GM12878 (cell line): ENCODE measurements around the gene FAM13C. TPM values are rescaled to one million over a fixed set of nuclear protein-coding genes. Genes with fewer than 3 reads are reported as not detected.

Experiments used
- ATAC-seq: fragments of 200-7000 bp; cut with Tn5 transposase; 3 replicates; pipeline ENCODE4 v1.9.1; 2020; ENCODE audit warnings: mild to moderate bottlenecking, moderate library complexity
- BruUV-seq: library from RNA; stranded (reverse); fragments of 400-500 nt; replicated peaks from 2 replicates; lab custom pipeline; 2021; lab: Mats Ljungman, UMichigan
- CTCF ChIA-PET: fragments of 300-600 bp; sonication (Branson Sonifier 250); formaldehyde crosslinking; extraction: SDS; loops from one replicate; lab custom pipeline; 2021; ENCODE audit warnings: inconsistent platforms; lab: Yijun Ruan, JAX
- POLR2A ChIA-PET: fragments of 350-600 bp; formaldehyde crosslinking; extraction: SDS; loops from one replicate; lab custom pipeline; 2021; ENCODE audit warnings: inconsistent platforms; lab: Charles Lee
- RAD21 ChIA-PET: fragments of 300-600 bp; sonication (Branson Sonifier 250); formaldehyde crosslinking; loops from one replicate; lab custom pipeline; 2023; ENCODE audit warnings: antibody characterized with exemption; ENCODE audit not compliant: unreplicated experiment; lab: Charles Lee
- SMC1A ChIA-PET: fragments of 300-600 bp; sonication (Branson Sonifier 250); formaldehyde crosslinking; loops from one replicate; lab custom pipeline; 2023; ENCODE audit not compliant: unreplicated experiment, uncharacterized antibody; lab: Charles Lee
- DNase-seq: peaks from one replicate; pipeline ENCODE4 v3.0.0-alpha.2; 2011; ENCODE audit warnings: low read depth, low spot score
- FAIRE-seq: peaks from 3 replicates; lab custom pipeline; 2011; peaks lifted over from hg19 to GRCh38; lab: Jason Lieb, UNC
- H2AFZ ChIP-seq: 2 replicates; pipeline ENCODE4 v1.6.0; 2011; ENCODE audit warnings: low read depth, low read length, control low read depth; ENCODE audit not compliant: control insufficient read depth
- H3K27ac ChIP-seq: 2 replicates; pipeline ENCODE4 v1.5.1; 2011; ENCODE audit warnings: control low read depth; ENCODE audit not compliant: control insufficient read depth, insufficient read depth
- H3K27me3 ChIP-seq, 2 experiments: replicated peaks in 1 of 2; 2 replicates each; pipeline versions ENCODE4 v1.6.0 to v1.6.1; 2011; ENCODE audit warnings: low read length in 1 of 2; ENCODE audit not compliant: control insufficient read depth in 2 of 2, insufficient read depth in 2 of 2
- H3K36me3 ChIP-seq, 2 experiments: 2 replicates each; pipeline ENCODE4 v1.5.1; 2011; ENCODE audit warnings: low read length in 1 of 2; ENCODE audit not compliant: control insufficient read depth in 2 of 2, insufficient read depth in 2 of 2
- H3K4me1 ChIP-seq: 2 replicates; pipeline ENCODE4 v1.6.1; 2011; ENCODE audit warnings: mild to moderate bottlenecking, low read length, moderate library complexity, mixed read lengths; ENCODE audit not compliant: control insufficient read depth, insufficient read depth
- H3K4me2 ChIP-seq: 2 replicates; pipeline ENCODE4 v1.6.0; 2011; ENCODE audit warnings: control low read depth; ENCODE audit not compliant: control insufficient read depth, insufficient read depth
- H3K4me3 ChIP-seq: fragments of 200-600 bp; sonication (generic); 2 replicates; pipeline ENCODE4 v1.5.1; 2016
- H3K79me2 ChIP-seq: 2 replicates; pipeline ENCODE4 v1.6.0; 2011; ENCODE audit warnings: low read length; ENCODE audit not compliant: control insufficient read depth, insufficient read depth
- H3K9ac ChIP-seq: 2 replicates; pipeline ENCODE4 v1.8.0; 2011; ENCODE audit warnings: low read length, control low read depth, mixed read lengths; ENCODE audit not compliant: control insufficient read depth, insufficient read depth
- H3K9me3 ChIP-seq: replicated peaks from 3 replicates; pipeline ENCODE4 v1.5.1; 2011; ENCODE audit warnings: mild to moderate bottlenecking, low read length; ENCODE audit not compliant: control insufficient read depth, insufficient read depth
- H4K20me1 ChIP-seq: 2 replicates; pipeline ENCODE4 v1.6.0; 2011; ENCODE audit not compliant: control insufficient read depth, insufficient read depth
- BACH1 ChIP-seq: fragments of 450-650 bp; IDR thresholded peaks from 2 replicates; pipeline ENCODE4 v1.6.1; 2017; ENCODE audit warnings: mild to moderate bottlenecking, borderline replicate concordance
- CTCF ChIP-seq, 3 experiments: IDR thresholded peaks in 2 of 3; conservative IDR thresholded peaks in 1 of 3; 2 replicates each; pipeline ENCODE4 v1.5.1; 2011; ENCODE audit warnings: low read depth in 3 of 3, low read length in 3 of 3, mild to moderate bottlenecking in 3 of 3, control low read depth in 2 of 3, moderate library complexity in 2 of 3, inconsistent platforms in 1 of 3, mixed read lengths in 1 of 3; ENCODE audit not compliant: control insufficient read depth in 2 of 3, insufficient read depth in 1 of 3; ENCODE audit errors: extremely low read depth in 1 of 3
- EGR1 ChIP-seq, 2 experiments: IDR thresholded peaks; 1 replicate in 1 of 2; 2 replicates in 1 of 2; pipeline ENCODE4 v1.6.1; 2011 to 2012; ENCODE audit warnings: low read depth in 2 of 2, low read length in 2 of 2, borderline replicate concordance in 1 of 2, mild to moderate bottlenecking in 1 of 2, moderate library complexity in 1 of 2
- EZH2 ChIP-seq: IDR thresholded peaks from 2 replicates; pipeline ENCODE4 v1.6.1; 2012; ENCODE audit warnings: low read depth, mild to moderate bottlenecking, control low read depth, inconsistent platforms, low read length, borderline replicate concordance; ENCODE audit not compliant: control insufficient read depth
- FOS ChIP-seq: IDR thresholded peaks from 3 replicates; pipeline ENCODE4 v1.6.1; 2011; ENCODE audit warnings: borderline replicate concordance; ENCODE audit not compliant: insufficient read length; ENCODE audit errors: extremely low read depth
- HDAC6 ChIP-seq: fragments of 200-600 bp; sonication (generic); IDR thresholded peaks from one replicate; pipeline ENCODE4 v1.8.0; 2017; ENCODE audit warnings: antibody characterized with exemption; ENCODE audit not compliant: unreplicated experiment
- IKZF1 ChIP-seq: fragments of 450-650 bp; conservative IDR thresholded peaks from 2 replicates; pipeline ENCODE4 v1.6.1; 2017; ENCODE audit warnings: antibody characterized with exemption, mild to moderate bottlenecking
- MYC ChIP-seq: IDR thresholded peaks from 2 replicates; pipeline ENCODE4 v1.6.1; 2011; ENCODE audit warnings: mild to moderate bottlenecking, low read length, moderate library complexity, inconsistent platforms; ENCODE audit not compliant: insufficient read depth, insufficient replicate concordance, insufficient read length, severe bottlenecking
- NRF1 ChIP-seq: conservative IDR thresholded peaks from 2 replicates; pipeline ENCODE4 v1.6.1; 2011; ENCODE audit warnings: mild to moderate bottlenecking, low read depth, low read length, improper control_type of control experiment
- PKNOX1 ChIP-seq: fragments of 450-650 bp; IDR thresholded peaks from 2 replicates; pipeline ENCODE4 v1.6.1; 2016; ENCODE audit warnings: mild to moderate bottlenecking
- PML ChIP-seq: IDR thresholded peaks from 2 replicates; pipeline ENCODE4 v1.6.1; 2012; ENCODE audit warnings: low read length, inconsistent platforms
- STAT3 ChIP-seq: IDR thresholded peaks from 2 replicates; pipeline ENCODE4 v1.6.1; 2011; ENCODE audit warnings: low read depth, low read length, improper control_type of control experiment
- ZNF384 ChIP-seq: IDR thresholded peaks from 2 replicates; pipeline ENCODE4 v1.6.1; 2012; ENCODE audit warnings: low read depth, mild to moderate bottlenecking, low read length, improper control_type of control experiment, borderline replicate concordance
- ZNF592 ChIP-seq: fragments of 450-650 bp; IDR thresholded peaks from 2 replicates; pipeline ENCODE4 v1.6.1; 2017; ENCODE audit warnings: mild to moderate bottlenecking, moderate library complexity
- WGBS: methylation state at CpG from one replicate; pipeline ENCODE4 v1.1.6; 2016; ENCODE audit warnings: low lambda C conversion rate; ENCODE audit not compliant: insufficient replicate concordance, insufficient coverage; ENCODE audit errors: missing lambda C conversion rate; 5-methylcytosine and 5-hydroxymethylcytosine counted together
- in situ Hi-C: fragments of 300-500 bp; cut with MboI; formaldehyde crosslinking; loops from 9 replicates; pipeline ENCODE4 v1.14.3; 2018; ENCODE audit warnings: mixed read lengths
- intact Hi-C: fragments of 100-400 bp; cut with micrococcal nuclease; formaldehyde crosslinking; loops from one replicate; pipeline ENCODE4 v1.14.2; 2022; ENCODE audit not compliant: unreplicated experiment
- polyA plus RNA-seq, 11 experiments: library from polyadenylated mRNA; depleted of rRNA in 4 of 11; unstranded in 6 of 11; stranded (reverse) in 5 of 11; fragments of >200 nt; fragmentation: Nextera tagmentation in 4 of 11; fragmentation: Illumina TruSeq in 1 of 11; extraction: Ambion mirVana in 4 of 11; extraction: Trizol in 1 of 11; gene quantifications; 1 replicate in 1 of 11; 2 replicates in 10 of 11; pipeline versions ENCODE4 v1.2.1 to v1.2.3, GENCODE V29; 2011 to 2016; ENCODE audit warnings: inconsistent platforms in 2 of 11, missing spikeins in 2 of 11, low read depth in 1 of 11
- total RNA-seq, 4 experiments: library from RNA; depleted of rRNA in 3 of 4; stranded (reverse); fragments of >200 nt in 3 of 4; fragmentation: Illumina TruSeq in 1 of 4; extraction: Trizol in 1 of 4; gene quantifications; 2 replicates each; pipeline versions ENCODE4 v1.2.1 to v1.2.3, GENCODE V29; 2013 to 2021

Gene FAM13C
- total and polyA plus RNA-seq, 10 of the 15 experiments (the other 5 are each of a cell fraction or from before 2014, with no cell fraction given): 0.04 to 0.31 (median 0.13) TPM; not detected in 5

GRCh38 chr10:59340285-59340684 lies 22.1 kb downstream of the FAM13C start (continued):
- no peak for TF ChIP-seq FOS
- no peak for TF ChIP-seq IKZF1
- TF ChIP-seq PKNOX1: no peak
- no peak for TF ChIP-seq EGR1 (IDR thresholded peaks at IDR 0.05; ENCODE audit: borderline replicate concordance in 1 of 2, low read depth in 2 of 2, low read length in 2 of 2)
- TF ChIP-seq ZNF384: no peak

- ChIA-PET RAD21 (no interaction called here), SMC1A (interaction anchor here (1.3 kb wide), 1 partner anchor 48 kb away, joined by 3 read pairs; no protein-coding TSS in a partner anchor), CTCF (no interaction called here), POLR2A (no interaction called here)
- intact Hi-C loops: no loop called here
- FAIRE-seq (no peak), ATAC-seq (no peak), DNase-seq (no peak)
- H3K79me2 ChIP-seq: no peaks in the 10 kb centered on the region
- H3K27ac ChIP-seq: no peak overlapping the region
- H3K36me3 ChIP-seq: no peaks in the 10 kb centered on the region
- 0% methylated on average over 1 of the region's 1 CpG for WGBS
- H3K9me3 ChIP-seq: no peaks in the 10 kb centered on the region
- no peak overlapping the region for H3K9ac ChIP-seq
- BruUV-seq: no TSS peak
- H4K20me1 ChIP-seq: no peaks in the 10 kb centered on the region
- H3K4me3 ChIP-seq: no peak overlapping the region
- no peak overlapping the region for H3K4me2 ChIP-seq
- in situ Hi-C loops: no loop called here
- 0 out of 4 replicates have a peak, but pooled peaks cover 0 to 1% of the 10 kb centered on the region in 2 experiments for H3K27me3 ChIP-seq
- no peaks in the 10 kb centered on the region for H3K4me1 ChIP-seq
- H2AFZ ChIP-seq: no peak overlapping the region
- TF ChIP-seq CTCF (IDR thresholded peaks at IDR 0.05 in 2 of 3, conservative IDR thresholded peaks at IDR 0.05 in 1 of 3; ENCODE audit: control insufficient read depth in 2 of 3, extremely low read depth in 1 of 3, insufficient read depth in 1 of 3, low read depth in 3 of 3, low read length in 3 of 3) (no peak), HDAC6 (no peak), ZNF592 (no peak), PML (no peak), STAT3 (no peak), EZH2 (no peak), BACH1 (no peak), NRF1 (no peak), MYC (no peak)
Observed at GRCh38 chr10:59339351-59339750, 23.0 kb downstream of the FAM13C start.
